KBM-7 (cell line): Measurements from ENCODE around the gene HAUS1.
"Not testable (repeated sequence)": the region's sequence is repeated elsewhere in the genome, so short reads cannot be mapped to it uniquely, and the experiment has no call there.

Experiments
- DNase-seq: peaks from one replicate; pipeline ENCODE4 v3.0.0-alpha.2; 2015
- in situ Hi-C: fragments of 300-500 bp; cut with MboI; formaldehyde crosslinking; loops from 2 replicates; pipeline ENCODE4 v1.14.3; 2020; ENCODE audit warnings: low sequenced_read_pairs, low pct_unique_long_range_greater_than_20kb, mixed read lengths

HAUS1 gene

GRCh38 chr18:46073474-46074331 is 30.5 kb upstream of the HAUS1 start:
- peak; percentile 89 for DNase-seq
- in situ Hi-C loops: loop anchor here (25.0 kb wide), 1 partner anchor 411 kb away; no protein-coding TSS in a partner anchor

GRCh38 chr18:46079336-46079735 is 24.8 kb upstream of the HAUS1 start:
- DNase-seq: no peak
- in situ Hi-C loops: no loop called here

DNA sequence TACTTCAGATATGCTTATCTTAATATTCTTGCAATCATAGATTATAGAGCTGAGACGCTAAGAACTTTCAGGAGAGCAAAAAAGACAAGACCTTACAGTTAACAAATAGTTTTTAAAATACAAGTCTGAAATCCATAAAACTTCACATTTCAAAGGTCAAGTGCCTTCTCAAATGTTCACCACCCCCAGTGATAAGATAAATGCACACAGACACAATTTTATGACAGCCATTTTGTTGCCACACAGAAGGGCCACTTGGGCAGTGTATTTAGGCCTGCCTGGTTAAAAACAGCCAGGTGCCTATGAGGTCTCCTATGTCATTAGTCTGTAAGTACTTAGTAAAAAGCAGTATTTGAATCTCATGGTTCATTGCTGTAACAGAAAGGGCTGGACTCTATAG is 24.0 kb upstream of the HAUS1 start:
- DNase-seq: no peak
- in situ Hi-C loops: no loop called here

DNA sequence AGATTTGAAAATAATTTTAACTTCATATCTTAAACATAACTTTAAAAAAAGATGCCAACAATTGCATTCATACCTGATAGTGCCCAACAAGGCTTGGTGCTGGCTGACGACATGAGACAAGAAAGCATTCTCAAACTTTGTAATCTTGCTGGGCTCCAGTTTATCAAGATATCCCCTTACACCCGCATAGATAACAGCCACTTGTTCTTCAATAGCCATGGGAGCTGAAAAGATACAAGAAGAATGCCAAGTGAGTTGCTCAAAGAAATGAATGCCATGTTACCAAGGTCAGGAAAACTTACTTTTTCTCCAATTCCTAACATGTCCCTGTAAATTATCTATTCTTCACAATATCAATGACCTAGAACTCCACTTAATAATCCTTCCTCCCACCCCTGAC is 19.8 kb upstream of the HAUS1 start:
- in situ Hi-C loops: no loop called here
- DNase-seq: no peak

DNA sequence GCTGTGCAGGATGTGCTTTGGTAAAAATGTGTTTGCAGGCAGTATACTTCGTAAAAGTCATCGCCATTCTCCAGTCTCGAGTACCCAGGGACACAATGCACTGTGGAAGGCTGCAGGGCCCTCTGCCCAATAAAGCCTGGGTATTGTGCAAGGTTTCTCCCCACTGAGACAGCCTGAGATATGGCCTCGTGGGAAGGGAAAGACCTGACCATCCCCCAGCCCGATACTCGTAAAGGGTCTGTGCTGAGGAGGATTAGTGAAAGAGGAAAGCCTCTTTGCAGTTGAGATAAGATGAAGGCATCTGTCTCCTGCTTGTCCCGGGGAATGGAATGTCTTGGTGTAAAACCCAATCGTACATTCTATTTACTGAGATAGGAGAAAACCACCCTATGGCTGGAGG is 15.7 kb upstream of the HAUS1 start:
- in situ Hi-C loops, DNase-seq: not testable (repeated sequence)

DNA sequence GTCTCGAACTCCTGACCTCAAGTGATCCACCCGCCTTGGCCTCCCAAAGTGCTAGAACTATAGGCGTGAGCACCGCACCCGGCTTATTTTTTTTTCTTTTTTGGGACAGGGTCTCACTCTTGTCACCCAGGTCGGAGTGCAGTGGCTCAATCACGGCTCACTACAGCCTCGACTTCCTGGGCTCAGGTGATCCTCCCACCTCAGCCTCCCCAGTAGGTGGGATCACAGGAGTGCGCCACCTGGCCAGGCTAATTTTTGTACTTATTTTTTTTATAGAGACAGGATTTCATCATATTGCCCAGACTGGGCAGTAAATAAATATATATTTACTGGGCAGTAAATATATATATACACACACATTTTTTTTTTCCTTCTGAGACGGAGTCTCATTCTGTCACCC is 8.7 kb upstream of the HAUS1 start:
- DNase-seq: no peak
- in situ Hi-C loops: no loop called here

GRCh38 chr18:46096651-46097300 is 7.4 kb upstream of the HAUS1 start:
- DNase-seq: peak; percentile 41
- in situ Hi-C loops: no loop called here

GRCh38 chr18:46097431-46097800 is 6.8 kb upstream of the HAUS1 start:
- DNase-seq: no peak
- in situ Hi-C loops: no loop called here

DNA sequence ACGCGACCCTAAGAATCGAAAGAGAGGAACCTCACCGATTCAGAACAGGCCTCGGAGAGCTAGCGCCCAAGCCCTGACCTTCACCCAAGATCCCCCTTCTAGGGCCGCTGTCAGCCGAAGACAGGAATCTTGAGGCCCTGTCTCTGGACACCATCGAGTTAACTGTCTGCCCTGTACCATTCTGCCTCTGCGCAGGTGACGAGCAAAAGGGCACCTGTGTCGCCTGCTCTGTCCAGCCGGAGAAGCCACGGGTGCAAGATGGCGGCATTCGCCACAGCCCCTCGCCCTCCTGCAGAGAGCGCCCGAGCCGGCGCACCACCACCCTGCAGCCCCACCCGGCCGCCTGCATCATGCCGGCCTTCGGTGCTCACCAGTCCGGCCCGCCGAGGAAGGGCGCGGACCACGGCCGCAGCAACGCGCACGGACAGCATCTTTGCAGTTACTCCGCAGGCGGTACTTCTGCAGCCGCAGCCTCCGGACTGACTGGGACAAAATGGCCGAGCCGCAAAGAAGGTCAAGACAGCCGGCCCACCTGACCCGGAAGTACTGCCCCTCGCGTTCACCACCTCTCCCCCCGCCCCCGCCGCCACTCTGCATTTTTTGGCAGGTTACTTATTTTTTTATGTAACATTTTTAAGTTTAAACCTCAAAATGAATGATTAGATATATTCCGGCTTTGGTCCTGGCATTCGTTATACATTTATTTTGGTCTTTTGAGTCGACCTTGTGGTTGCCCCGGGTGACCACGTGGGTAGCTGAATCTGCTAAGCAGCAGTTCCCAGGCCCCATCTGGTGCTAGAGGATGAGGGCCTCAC is 6.2 kb upstream of the HAUS1 start, which contains the start of gene ATP5F1A:
ATP5F1A (minus strand) TSS at position 496 of the 815 bp plus-strand sequence; CDS start at position 431, 65 bp downstream.
- DNase-seq: peak; percentile 80
- in situ Hi-C loops: no loop called here

GRCh38 chr18:46098616-46098933 is 5.6 kb upstream of the HAUS1 start:
- in situ Hi-C loops: no loop called here
- DNase-seq: no peak

- in situ Hi-C loops: no loop called here
- DNase-seq: no peak
These were observed 4.7 kb upstream of the HAUS1 start for GRCh38 chr18:46099463-46099862.

- no peak for DNase-seq
- in situ Hi-C loops: no loop called here
These were observed 5.2 kb downstream of the HAUS1 start for GRCh38 chr18:46109386-46109785.

DNA sequence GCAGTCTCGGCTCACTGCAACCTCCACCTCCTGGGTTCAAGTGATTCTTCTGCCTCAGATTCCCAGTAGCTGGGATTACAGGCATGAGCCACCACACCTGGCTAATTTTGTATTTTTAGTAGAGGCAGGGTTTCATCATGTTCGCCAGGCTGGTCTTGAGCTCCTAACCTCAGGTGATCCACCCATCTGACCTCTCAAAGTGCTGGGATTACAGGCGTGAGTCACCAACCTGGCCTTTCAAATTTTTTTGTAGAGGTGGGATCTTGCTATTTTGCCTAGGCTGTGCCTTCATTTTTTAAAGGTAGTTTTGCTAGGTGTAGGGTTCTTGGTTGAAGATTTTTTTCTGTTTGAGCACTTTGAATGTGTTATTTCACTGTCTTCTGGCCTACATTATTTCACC is 6.2 kb downstream of the HAUS1 start:
- in situ Hi-C loops: no loop called here
- no peak for DNase-seq

- in situ Hi-C loops: no loop called here
These were observed 9.6 kb downstream of the HAUS1 start for GRCh38 chr18:46113751-46114150.

DNA sequence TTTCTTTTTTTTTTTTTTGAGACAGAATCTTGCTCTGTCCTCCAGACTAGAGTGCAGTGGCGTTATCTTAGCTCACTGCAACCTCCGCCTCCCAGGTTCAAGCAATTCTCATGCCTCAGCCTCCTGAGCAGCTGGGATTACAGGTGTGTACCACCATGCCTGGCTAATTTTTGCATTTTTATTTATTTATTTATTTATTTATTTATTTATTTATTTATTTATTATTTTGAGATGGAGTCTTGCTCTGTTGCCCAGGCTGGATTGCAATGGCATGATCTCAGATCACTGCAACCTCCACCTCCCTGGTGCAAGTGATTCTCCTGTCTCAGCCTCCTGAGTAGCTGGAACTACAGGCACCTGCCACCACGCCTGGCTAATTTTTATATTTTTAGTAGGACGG is 22.4 kb downstream of the HAUS1 start:
- DNase-seq, in situ Hi-C loops: not testable (repeated sequence)

More at GRCh38 chr18:46113751-46114150, 9.6 kb downstream of the HAUS1 start:
- DNase-seq: no peak

GRCh38 chr18:46130061-46130460 is 25.9 kb downstream of the HAUS1 start:
- in situ Hi-C loops: no loop called here

GRCh38 chr18:46130549-46130948 is 26.4 kb downstream of the HAUS1 start:
- in situ Hi-C loops, DNase-seq: not testable (repeated sequence)

More at GRCh38 chr18:46130061-46130460, 25.9 kb downstream of the HAUS1 start:
- no peak for DNase-seq

DNA sequence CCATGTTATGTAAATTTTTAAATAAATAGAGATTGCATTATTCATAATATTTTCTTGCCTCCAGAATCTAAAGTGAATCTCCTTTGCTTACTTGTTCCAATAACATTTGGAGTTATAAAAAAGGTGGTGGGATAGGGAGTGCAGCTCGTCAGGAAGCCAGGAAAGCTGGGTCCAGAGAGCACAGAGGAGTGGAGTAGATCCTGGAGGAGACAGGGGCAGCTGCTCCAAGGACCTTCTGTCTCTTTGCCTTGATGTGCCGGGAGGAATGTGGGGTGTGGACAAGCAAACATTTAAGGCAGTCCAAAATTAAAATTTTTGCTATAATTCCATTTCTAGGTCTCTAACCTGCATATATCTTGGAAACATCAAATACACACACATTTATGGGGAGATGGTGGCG is 29.3 kb downstream of the HAUS1 start:
- no peak for DNase-seq
- in situ Hi-C loops: no loop called here

GRCh38 chr18:46134920-46135675 is 30.9 kb downstream of the HAUS1 start:
- in situ Hi-C loops: no loop called here

More at GRCh38 chr18:46134920-46135675, 30.9 kb downstream of the HAUS1 start:
- DNase-seq: no peak
